ENCODE results near the gene APOO. TPM values are rescaled to one million over a fixed set of nuclear protein-coding genes. Genes with fewer than 3 reads are reported as not detected.

APOO gene
- total RNA-seq: 13.0 TPM

DNA sequence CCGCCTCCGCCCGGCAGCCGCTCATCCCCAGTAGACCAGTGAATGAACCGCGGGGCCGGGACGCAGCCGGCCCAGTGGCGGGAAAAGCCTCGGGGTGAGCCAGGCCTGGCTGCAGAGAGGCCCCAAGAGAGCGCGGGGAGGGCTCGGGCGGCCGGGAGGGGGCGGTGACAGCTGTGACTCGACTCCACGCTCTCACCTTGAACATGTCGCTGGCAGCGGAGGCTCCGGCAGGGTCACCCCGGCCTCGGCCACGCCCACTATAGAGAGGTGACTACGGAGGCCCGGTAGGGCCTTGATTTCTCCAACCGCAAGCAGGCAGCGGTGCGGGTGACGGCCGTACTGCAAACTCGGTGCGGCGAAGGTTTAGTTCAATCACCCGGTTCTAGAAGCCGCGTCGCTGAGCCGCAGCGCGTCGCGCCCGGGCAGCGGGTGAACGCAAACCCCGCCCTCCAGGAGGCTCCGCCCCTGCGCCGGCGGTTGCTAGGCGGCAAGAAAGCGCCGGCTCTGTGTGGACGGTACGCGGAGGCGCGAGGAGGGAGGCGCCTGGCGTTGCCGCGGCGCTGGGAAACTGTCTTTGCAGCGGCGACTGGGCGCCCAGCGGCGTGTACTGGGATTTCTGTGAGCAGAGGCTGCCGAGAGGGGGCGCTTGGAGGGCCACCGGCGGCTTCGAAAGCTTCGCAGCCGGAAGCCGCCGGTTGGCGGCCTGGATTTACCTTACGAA is at the start of gene APOO, which contains the start of gene CXorf58:
Gene APOO, minus strand, starts transcription at position 441 of the 721 bp plus-strand sequence. Its CDS starts 236 bp downstream, at position 205.
Gene CXorf58, plus strand, starts transcription at position 509 of the 721 bp plus-strand sequence. CDS start 2,297 bp downstream, outside the sequence.
- peaks cover 0 to 13% (median 4%) of the 10 kb centered on the region in 3 donors for H3K4me1 ChIP-seq (ENCODE audit: control insufficient read depth in 3 of 3, insufficient read depth in 3 of 3, low read length in 3 of 3)
- H3K9ac ChIP-seq (ENCODE audit: low read depth in 1 of 3, low read length in 3 of 3): peak within 1 kb of the TSS; percentile 76 to 82 (median 81)
- no peaks in the 10 kb centered on the region for H3K27me3 ChIP-seq (ENCODE audit: control insufficient read depth in 3 of 3, insufficient read depth in 3 of 3, low read length in 3 of 3)
- H3K9me3 ChIP-seq (ENCODE audit: control insufficient read depth in 3 of 3, low read length in 3 of 3): no peaks in the 10 kb centered on the region
- H3K27ac ChIP-seq (ENCODE audit: low read depth, low read length): peak within 1 kb of the TSS; percentile 86
- H3K36me3 ChIP-seq (ENCODE audit: control insufficient read depth in 3 of 3, insufficient read depth in 3 of 3, low read length in 3 of 3): no peaks in the 10 kb centered on the region
- peak within 1 kb of the TSS; percentile 68 to 77 (median 69) for H3K4me3 ChIP-seq (ENCODE audit: low read length in 3 of 3)

DNA sequence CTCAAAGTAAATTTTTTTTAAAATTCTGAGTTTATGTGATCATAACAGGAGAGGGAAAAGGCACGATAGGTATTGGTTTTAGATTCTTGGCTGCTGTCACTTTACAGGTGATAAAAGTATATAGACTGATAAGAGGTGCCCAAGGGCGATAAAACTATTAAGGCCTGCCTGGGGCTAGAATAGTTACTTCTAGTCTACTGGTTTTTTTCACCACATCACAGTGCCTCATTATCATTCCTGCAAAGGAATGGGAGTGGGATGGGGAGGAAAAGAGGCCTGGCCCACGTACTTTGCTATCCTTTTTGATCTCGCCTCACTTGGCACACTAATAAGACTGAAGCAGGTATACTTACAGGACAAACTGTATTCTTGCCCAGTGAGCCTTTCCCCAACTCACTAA is 46.7 kb upstream of the APOO start:
- Histone ChIP-seq H3K27me3 (ENCODE audit: control insufficient read depth in 3 of 3, insufficient read depth in 3 of 3, low read length in 3 of 3) (no peaks in the 10 kb centered on the region), H3K27ac (ENCODE audit: low read depth, low read length) (no peak overlapping the region), H3K4me3 (ENCODE audit: low read length in 3 of 3) (no peak overlapping the region), H3K36me3 (ENCODE audit: control insufficient read depth in 3 of 3, insufficient read depth in 3 of 3, low read length in 3 of 3) (no peaks in the 10 kb centered on the region), H3K9me3 (ENCODE audit: control insufficient read depth in 3 of 3, low read length in 3 of 3) (no peaks in the 10 kb centered on the region), H3K4me1 (ENCODE audit: control insufficient read depth in 3 of 3, insufficient read depth in 3 of 3, low read length in 3 of 3) (no peaks in the 10 kb centered on the region), H3K9ac (ENCODE audit: low read depth in 1 of 3, low read length in 3 of 3) (no peak overlapping the region)

DNA sequence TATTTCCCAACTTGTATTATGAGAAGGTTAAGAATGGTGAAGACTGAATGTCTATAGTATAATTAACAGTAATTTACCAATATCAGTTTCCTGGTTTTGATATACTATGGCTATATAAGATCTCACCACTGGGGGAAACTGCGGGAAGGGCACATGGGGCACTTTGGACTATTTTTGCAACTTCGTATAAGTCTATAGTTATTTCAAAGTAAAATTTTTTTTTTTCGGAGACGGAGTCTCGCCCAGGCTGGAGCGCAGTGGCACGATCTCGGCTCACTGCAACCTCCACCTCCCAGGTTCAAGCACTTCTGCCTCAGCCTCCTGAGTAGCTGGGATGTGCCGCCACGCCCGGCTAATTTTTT is 46.2 kb upstream of the APOO start:
- H3K9ac ChIP-seq (ENCODE audit: low read depth in 1 of 3, low read length in 3 of 3): no peak overlapping the region
- H3K27me3 ChIP-seq (ENCODE audit: control insufficient read depth in 3 of 3, insufficient read depth in 3 of 3, low read length in 3 of 3): no peaks in the 10 kb centered on the region
- H3K27ac ChIP-seq (ENCODE audit: low read depth, low read length): no peak overlapping the region
- no peak overlapping the region for H3K4me3 ChIP-seq (ENCODE audit: low read length in 3 of 3)
- H3K4me1 ChIP-seq (ENCODE audit: control insufficient read depth in 3 of 3, insufficient read depth in 3 of 3, low read length in 3 of 3): no peaks in the 10 kb centered on the region
- H3K36me3 ChIP-seq (ENCODE audit: control insufficient read depth in 3 of 3, insufficient read depth in 3 of 3, low read length in 3 of 3): no peaks in the 10 kb centered on the region
- no peaks in the 10 kb centered on the region for H3K9me3 ChIP-seq (ENCODE audit: control insufficient read depth in 3 of 3, low read length in 3 of 3)

DNA sequence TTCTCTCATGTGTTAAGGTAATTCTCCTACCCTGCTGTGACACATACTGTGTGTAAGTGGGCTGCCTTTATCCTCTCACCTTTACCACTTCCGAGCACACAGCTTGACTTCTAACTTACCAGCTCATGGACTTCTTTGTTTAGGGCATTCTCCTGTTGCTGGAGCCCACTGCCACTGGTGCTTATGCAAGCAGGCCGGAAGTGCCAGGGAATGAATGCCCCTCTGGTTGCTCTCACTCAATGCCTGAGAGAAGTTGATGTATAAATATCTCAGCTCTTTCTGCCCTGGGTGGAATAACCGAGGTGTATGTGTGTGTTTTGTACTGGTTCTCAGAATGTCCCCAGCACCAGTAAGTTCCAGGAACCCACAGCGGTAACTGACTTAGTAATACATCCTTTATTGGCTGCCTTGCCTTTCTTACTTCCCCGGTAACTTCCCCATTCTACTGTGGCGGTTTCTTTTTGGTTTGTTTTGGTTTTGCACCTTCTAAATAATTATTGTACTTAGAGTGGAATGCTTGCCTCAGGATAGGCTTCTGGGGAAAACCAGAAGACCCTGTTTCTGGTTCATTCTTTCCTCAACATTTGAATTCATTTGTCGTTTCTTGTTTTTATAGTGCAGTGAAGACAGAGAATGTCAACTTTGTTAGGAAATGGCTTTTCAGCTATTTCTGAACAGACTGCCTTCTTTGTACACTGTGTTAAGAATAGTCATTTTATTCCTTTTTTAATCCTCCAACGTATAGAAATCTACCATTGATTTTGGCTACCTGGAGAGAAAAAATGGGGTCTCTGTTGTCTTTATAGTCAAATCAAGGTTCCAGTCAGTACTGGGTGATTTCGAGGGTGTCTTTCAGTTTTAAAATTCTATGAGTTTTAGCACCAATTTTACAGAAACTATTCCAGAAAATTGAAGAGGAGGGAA is 45.5 kb upstream of the APOO start:
- Histone ChIP-seq H3K4me1 (ENCODE audit: control insufficient read depth in 3 of 3, insufficient read depth in 3 of 3, low read length in 3 of 3) (no peaks in the 10 kb centered on the region), H3K27ac (ENCODE audit: low read depth, low read length) (no peak overlapping the region), H3K9ac (ENCODE audit: low read depth in 1 of 3, low read length in 3 of 3) (no peak overlapping the region), H3K36me3 (ENCODE audit: control insufficient read depth in 3 of 3, insufficient read depth in 3 of 3, low read length in 3 of 3) (no peaks in the 10 kb centered on the region), H3K4me3 (ENCODE audit: low read length in 3 of 3) (peak overlapping the region in 1 of 3 donors; percentile 4), H3K27me3 (ENCODE audit: control insufficient read depth in 3 of 3, insufficient read depth in 3 of 3, low read length in 3 of 3) (no peaks in the 10 kb centered on the region), H3K9me3 (ENCODE audit: control insufficient read depth in 3 of 3, low read length in 3 of 3) (no peaks in the 10 kb centered on the region)

DNA sequence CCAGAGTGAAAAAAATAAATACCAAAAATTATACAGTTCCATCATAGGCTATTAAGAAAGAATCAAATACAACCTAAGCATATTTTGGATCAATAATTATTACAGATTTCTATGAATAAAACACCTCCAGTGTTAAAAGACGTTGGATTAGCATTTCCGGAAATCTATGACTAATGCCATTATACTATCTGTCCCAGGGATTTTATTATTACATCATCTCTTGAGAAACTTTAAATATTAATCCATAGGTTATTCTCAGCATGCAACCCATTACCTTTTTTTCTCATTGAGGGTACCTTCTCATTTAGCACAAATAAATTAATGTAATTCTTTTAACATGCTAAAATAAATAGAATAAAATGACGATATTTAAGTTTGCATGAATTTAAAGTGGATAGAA is 44.7 kb upstream of the APOO start:
- Histone ChIP-seq H3K9me3 (ENCODE audit: control insufficient read depth in 3 of 3, low read length in 3 of 3) (no peaks in the 10 kb centered on the region), H3K36me3 (ENCODE audit: control insufficient read depth in 3 of 3, insufficient read depth in 3 of 3, low read length in 3 of 3) (no peaks in the 10 kb centered on the region), H3K9ac (ENCODE audit: low read depth in 1 of 3, low read length in 3 of 3) (no peak overlapping the region), H3K27me3 (ENCODE audit: control insufficient read depth in 3 of 3, insufficient read depth in 3 of 3, low read length in 3 of 3) (no peaks in the 10 kb centered on the region), H3K27ac (ENCODE audit: low read depth, low read length) (no peak overlapping the region), H3K4me1 (ENCODE audit: control insufficient read depth in 3 of 3, insufficient read depth in 3 of 3, low read length in 3 of 3) (no peaks in the 10 kb centered on the region), H3K4me3 (ENCODE audit: low read length in 3 of 3) (no peak overlapping the region)

DNA sequence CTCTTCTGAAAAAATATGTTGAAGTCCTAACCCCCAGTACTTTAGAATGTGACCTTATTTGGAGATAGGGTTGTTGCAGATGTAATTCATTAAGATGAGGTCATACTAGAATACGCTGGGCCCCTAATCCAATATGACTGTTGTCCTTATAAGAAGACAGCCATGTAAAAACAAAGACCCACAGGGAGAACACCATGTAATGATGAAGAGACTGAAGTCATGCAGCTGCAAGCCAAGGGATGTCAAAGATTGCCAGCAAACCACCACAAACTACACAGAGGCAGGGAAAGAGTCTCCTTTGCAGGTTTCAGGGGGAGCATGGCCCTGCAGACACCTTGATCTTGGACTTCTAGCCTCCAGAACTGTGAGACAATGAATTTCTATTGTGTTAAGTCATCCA is 37.5 kb upstream of the APOO start:
- Histone ChIP-seq H3K9ac (ENCODE audit: low read depth in 1 of 3, low read length in 3 of 3) (no peak overlapping the region), H3K9me3 (ENCODE audit: control insufficient read depth in 3 of 3, low read length in 3 of 3) (no peaks in the 10 kb centered on the region), H3K36me3 (ENCODE audit: control insufficient read depth in 3 of 3, insufficient read depth in 3 of 3, low read length in 3 of 3) (no peaks in the 10 kb centered on the region), H3K27me3 (ENCODE audit: control insufficient read depth in 3 of 3, insufficient read depth in 3 of 3, low read length in 3 of 3) (no peaks in the 10 kb centered on the region), H3K27ac (ENCODE audit: low read depth, low read length) (no peak overlapping the region), H3K4me1 (ENCODE audit: control insufficient read depth in 3 of 3, insufficient read depth in 3 of 3, low read length in 3 of 3) (no peaks in the 10 kb centered on the region), H3K4me3 (ENCODE audit: low read length in 3 of 3) (no peak overlapping the region)

DNA sequence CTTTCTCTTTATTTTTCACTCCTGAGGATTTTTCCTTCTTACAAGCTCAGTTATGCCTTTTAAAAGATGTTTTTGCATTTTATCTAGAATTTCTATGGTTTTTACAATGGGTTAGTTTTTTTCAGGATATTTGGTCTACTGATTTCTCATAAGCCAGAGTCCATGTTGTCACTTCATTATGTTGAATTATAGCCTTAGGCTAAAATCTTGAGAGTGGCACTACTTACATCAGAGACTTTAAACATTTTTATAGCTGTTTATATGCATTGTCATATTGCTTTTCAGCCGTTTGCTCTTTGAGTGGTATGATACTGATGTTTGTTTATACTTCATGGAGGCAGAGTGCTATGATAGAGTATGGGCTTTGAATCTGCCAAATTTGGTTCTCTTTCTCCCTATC is 36.5 kb upstream of the APOO start:
- H3K36me3 ChIP-seq (ENCODE audit: control insufficient read depth in 3 of 3, insufficient read depth in 3 of 3, low read length in 3 of 3): no peaks in the 10 kb centered on the region
- no peak overlapping the region for H3K4me3 ChIP-seq (ENCODE audit: low read length in 3 of 3)
- no peak overlapping the region for H3K27ac ChIP-seq (ENCODE audit: low read depth, low read length)
- H3K9me3 ChIP-seq (ENCODE audit: control insufficient read depth in 3 of 3, low read length in 3 of 3): no peaks in the 10 kb centered on the region
- H3K27me3 ChIP-seq (ENCODE audit: control insufficient read depth in 3 of 3, insufficient read depth in 3 of 3, low read length in 3 of 3): no peaks in the 10 kb centered on the region
- no peak overlapping the region for H3K9ac ChIP-seq (ENCODE audit: low read depth in 1 of 3, low read length in 3 of 3)
- no peaks in the 10 kb centered on the region for H3K4me1 ChIP-seq (ENCODE audit: control insufficient read depth in 3 of 3, insufficient read depth in 3 of 3, low read length in 3 of 3)

DNA sequence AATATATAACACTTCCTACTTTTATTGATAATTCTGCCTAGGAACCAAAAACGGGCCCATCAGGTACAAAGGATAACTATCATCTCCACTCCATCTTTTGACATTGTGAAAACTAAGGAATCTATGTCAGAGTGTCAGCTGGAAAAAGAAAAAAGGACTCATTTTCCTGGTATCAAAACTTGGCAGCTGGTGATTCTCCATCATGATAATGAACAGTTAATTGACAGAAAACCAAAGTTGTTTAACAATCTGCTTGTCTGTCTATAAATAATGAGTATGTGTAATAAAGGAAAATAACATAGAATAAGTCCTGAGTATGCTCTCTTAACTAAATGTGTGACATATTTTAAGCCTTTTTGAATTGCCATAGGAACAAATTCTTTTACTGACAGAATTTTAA is 31.5 kb upstream of the APOO start:
- Histone ChIP-seq H3K9ac (ENCODE audit: low read depth in 1 of 3, low read length in 3 of 3) (no peak overlapping the region), H3K36me3 (ENCODE audit: control insufficient read depth in 3 of 3, insufficient read depth in 3 of 3, low read length in 3 of 3) (no peaks in the 10 kb centered on the region), H3K9me3 (ENCODE audit: control insufficient read depth in 3 of 3, low read length in 3 of 3) (no peaks in the 10 kb centered on the region), H3K4me3 (ENCODE audit: low read length in 3 of 3) (no peak overlapping the region), H3K27ac (ENCODE audit: low read depth, low read length) (no peak overlapping the region), H3K4me1 (ENCODE audit: control insufficient read depth in 3 of 3, insufficient read depth in 3 of 3, low read length in 3 of 3) (no peaks in the 10 kb centered on the region), H3K27me3 (ENCODE audit: control insufficient read depth in 3 of 3, insufficient read depth in 3 of 3, low read length in 3 of 3) (no peaks in the 10 kb centered on the region)

DNA sequence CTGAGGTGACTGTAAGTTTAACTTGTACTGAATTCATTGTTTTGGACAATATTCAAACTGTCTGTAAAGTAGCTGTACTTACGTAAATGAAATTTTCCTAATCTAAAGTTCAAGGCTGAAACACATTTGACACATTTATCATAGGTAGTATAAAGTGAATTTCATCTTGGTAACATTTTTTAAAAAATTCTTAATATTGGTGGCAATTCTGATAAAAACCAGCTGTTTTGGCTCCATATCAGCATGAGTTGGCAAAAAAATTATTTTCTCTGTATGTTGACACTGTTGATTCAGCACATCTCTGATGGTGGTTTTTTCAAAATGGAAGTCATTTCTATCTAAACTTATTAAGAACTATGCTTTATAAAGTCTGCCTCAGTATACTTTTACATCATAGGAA is 31.0 kb upstream of the APOO start:
- Histone ChIP-seq H3K27ac (ENCODE audit: low read depth, low read length) (no peak overlapping the region), H3K4me1 (ENCODE audit: control insufficient read depth in 3 of 3, insufficient read depth in 3 of 3, low read length in 3 of 3) (no peaks in the 10 kb centered on the region), H3K27me3 (ENCODE audit: control insufficient read depth in 3 of 3, insufficient read depth in 3 of 3, low read length in 3 of 3) (no peaks in the 10 kb centered on the region), H3K36me3 (ENCODE audit: control insufficient read depth in 3 of 3, insufficient read depth in 3 of 3, low read length in 3 of 3) (no peaks in the 10 kb centered on the region), H3K9ac (ENCODE audit: low read depth in 1 of 3, low read length in 3 of 3) (no peak overlapping the region), H3K9me3 (ENCODE audit: control insufficient read depth in 3 of 3, low read length in 3 of 3) (no peaks in the 10 kb centered on the region), H3K4me3 (ENCODE audit: low read length in 3 of 3) (no peak overlapping the region)

DNA sequence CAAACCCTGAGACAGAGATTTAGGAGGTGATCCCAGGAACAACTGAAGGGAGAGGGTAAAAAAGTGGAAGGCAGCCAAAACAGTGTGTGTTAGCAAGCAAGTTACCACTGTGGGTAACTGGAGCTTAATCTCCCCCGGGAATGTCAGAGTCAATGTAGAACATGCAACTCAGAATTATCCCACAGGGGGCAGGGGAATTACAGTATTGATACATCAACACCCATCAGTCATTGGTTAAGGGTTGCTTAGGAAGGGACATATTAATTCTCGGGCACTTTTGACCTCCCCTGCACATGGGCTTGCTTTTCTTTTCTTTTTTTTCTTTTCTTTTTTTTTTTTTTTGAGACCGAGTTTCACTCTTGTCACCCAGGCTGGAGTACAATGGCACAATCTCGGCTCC is 29.4 kb upstream of the APOO start:
- H3K4me3 ChIP-seq (ENCODE audit: low read length in 3 of 3): no peak overlapping the region
- no peaks in the 10 kb centered on the region for H3K27me3 ChIP-seq (ENCODE audit: control insufficient read depth in 3 of 3, insufficient read depth in 3 of 3, low read length in 3 of 3)
- no peak overlapping the region for H3K27ac ChIP-seq (ENCODE audit: low read depth, low read length)
- H3K9ac ChIP-seq (ENCODE audit: low read depth in 1 of 3, low read length in 3 of 3): no peak overlapping the region
- no peaks in the 10 kb centered on the region for H3K4me1 ChIP-seq (ENCODE audit: control insufficient read depth in 3 of 3, insufficient read depth in 3 of 3, low read length in 3 of 3)
- no peaks in the 10 kb centered on the region for H3K9me3 ChIP-seq (ENCODE audit: control insufficient read depth in 3 of 3, low read length in 3 of 3)
- H3K36me3 ChIP-seq (ENCODE audit: control insufficient read depth in 3 of 3, insufficient read depth in 3 of 3, low read length in 3 of 3): no peaks in the 10 kb centered on the region
